ENCODE results near the gene SLC17A9.
A peak's percentile ranks its signal among the peaks of the same experiment; 100 is the strongest.

Gene SLC17A9

GRCh38 chr20:62940875-62941274 is 11.6 kb upstream of the SLC17A9 start:
- Mint-ChIP-seq H3K9me3 (no peaks in the 10 kb centered on the region), H3K4me1 (ENCODE audit: low read depth) (peaks cover 16% of the 10 kb centered on the region), H3K4me3 (no peak overlapping the region), H3K27me3 (ENCODE audit: low read depth) (no peaks in the 10 kb centered on the region), H3K36me3 (ENCODE audit: low read depth) (peaks cover 41% of the 10 kb centered on the region), H3K27ac (no peak overlapping the region)
- no peak for DNase-seq (ENCODE audit: low spot score)

- Mint-ChIP-seq H3K4me1 (ENCODE audit: low read depth) (peaks cover 16% of the 10 kb centered on the region), H3K27ac (no peak overlapping the region), H3K27me3 (ENCODE audit: low read depth) (no peaks in the 10 kb centered on the region), H3K9me3 (no peaks in the 10 kb centered on the region), H3K36me3 (ENCODE audit: low read depth) (peaks cover 47% of the 10 kb centered on the region), H3K4me3 (no peak overlapping the region)
- DNase-seq (ENCODE audit: low spot score): no peak
Observed at GRCh38 chr20:62941792-62942191, 10.7 kb upstream of the SLC17A9 start.

- Mint-ChIP-seq H3K27me3 (ENCODE audit: low read depth) (no peaks in the 10 kb centered on the region), H3K4me3 (no peak overlapping the region), H3K4me1 (ENCODE audit: low read depth) (peaks cover 12% of the 10 kb centered on the region), H3K36me3 (ENCODE audit: low read depth) (peaks cover 48% of the 10 kb centered on the region), H3K9me3 (no peaks in the 10 kb centered on the region), H3K27ac (no peak overlapping the region)
- no peak for DNase-seq (ENCODE audit: low spot score)
Observed at GRCh38 chr20:62942456-62942855, 10.1 kb upstream of the SLC17A9 start.

GRCh38 chr20:62943396-62943795 is 9.1 kb upstream of the SLC17A9 start:
- Mint-ChIP-seq H3K9me3 (no peaks in the 10 kb centered on the region), H3K27me3 (ENCODE audit: low read depth) (no peaks in the 10 kb centered on the region), H3K36me3 (ENCODE audit: low read depth) (peaks cover 56% of the 10 kb centered on the region), H3K4me3 (no peak overlapping the region), H3K4me1 (ENCODE audit: low read depth) (peaks cover 12% of the 10 kb centered on the region), H3K27ac (no peak overlapping the region)
- no peak for DNase-seq (ENCODE audit: low spot score)

- no peak for DNase-seq (ENCODE audit: low spot score)
- Mint-ChIP-seq H3K36me3 (ENCODE audit: low read depth) (peaks cover 62% of the 10 kb centered on the region), H3K9me3 (no peaks in the 10 kb centered on the region), H3K4me1 (ENCODE audit: low read depth) (peaks cover 12% of the 10 kb centered on the region), H3K4me3 (no peak overlapping the region), H3K27me3 (ENCODE audit: low read depth) (no peaks in the 10 kb centered on the region), H3K27ac (no peak overlapping the region)
Observed at GRCh38 chr20:62944184-62944583, 8.3 kb upstream of the SLC17A9 start.

- peaks cover 63% of the 10 kb centered on the region for H3K36me3 Mint-ChIP-seq (ENCODE audit: low read depth)
- no peak overlapping the region for H3K27ac Mint-ChIP-seq
- H3K27me3 Mint-ChIP-seq (ENCODE audit: low read depth): no peaks in the 10 kb centered on the region
- no peak overlapping the region for H3K4me3 Mint-ChIP-seq
- DNase-seq (ENCODE audit: low spot score): no peak
- peaks cover 8% of the 10 kb centered on the region for H3K4me1 Mint-ChIP-seq (ENCODE audit: low read depth)
- no peaks in the 10 kb centered on the region for H3K9me3 Mint-ChIP-seq
Observed at GRCh38 chr20:62944746-62945145, 7.8 kb upstream of the SLC17A9 start.

GRCh38 chr20:62945771-62946339 is 6.7 kb upstream of the SLC17A9 start:
- Mint-ChIP-seq H3K27me3 (ENCODE audit: low read depth) (no peaks in the 10 kb centered on the region), H3K27ac (no peak overlapping the region), H3K9me3 (no peaks in the 10 kb centered on the region), H3K4me1 (ENCODE audit: low read depth) (peaks cover 5% of the 10 kb centered on the region), H3K4me3 (no peak overlapping the region), H3K36me3 (ENCODE audit: low read depth) (peaks cover 74% of the 10 kb centered on the region)
- DNase-seq (ENCODE audit: low spot score): no peak

GRCh38 chr20:62946918-62947317 is 5.6 kb upstream of the SLC17A9 start:
- no peaks in the 10 kb centered on the region for H3K4me1 Mint-ChIP-seq (ENCODE audit: low read depth)
- peaks cover 69% of the 10 kb centered on the region for H3K36me3 Mint-ChIP-seq (ENCODE audit: low read depth)
- no peak overlapping the region for H3K27ac Mint-ChIP-seq
- H3K27me3 Mint-ChIP-seq (ENCODE audit: low read depth): no peaks in the 10 kb centered on the region
- no peak overlapping the region for H3K4me3 Mint-ChIP-seq
- H3K9me3 Mint-ChIP-seq: no peaks in the 10 kb centered on the region
- no peak for DNase-seq (ENCODE audit: low spot score)

- H3K27ac Mint-ChIP-seq: no peak overlapping the region
- H3K4me1 Mint-ChIP-seq (ENCODE audit: low read depth): peaks cover 3% of the 10 kb centered on the region
- no peak for DNase-seq (ENCODE audit: low spot score)
- H3K36me3 Mint-ChIP-seq (ENCODE audit: low read depth): peaks cover 68% of the 10 kb centered on the region
- no peaks in the 10 kb centered on the region for H3K27me3 Mint-ChIP-seq (ENCODE audit: low read depth)
- H3K9me3 Mint-ChIP-seq: no peaks in the 10 kb centered on the region
- no peak overlapping the region for H3K4me3 Mint-ChIP-seq
Observed at GRCh38 chr20:62947532-62948300, 4.8 kb upstream of the SLC17A9 start.

GRCh38 chr20:62949153-62949821 is 3.2 kb upstream of the SLC17A9 start:
- Mint-ChIP-seq H3K4me1 (ENCODE audit: low read depth) (peaks cover 8% of the 10 kb centered on the region), H3K9me3 (no peaks in the 10 kb centered on the region), H3K4me3 (no peak overlapping the region), H3K27ac (no peak overlapping the region), H3K36me3 (ENCODE audit: low read depth) (peaks cover 57% of the 10 kb centered on the region), H3K27me3 (ENCODE audit: low read depth) (no peaks in the 10 kb centered on the region)
- DNase-seq (ENCODE audit: low spot score): no peak

GRCh38 chr20:62949962-62950361 is 2.5 kb upstream of the SLC17A9 start:
- peak overlapping the region; percentile 34 for H3K27ac Mint-ChIP-seq
- H3K9me3 Mint-ChIP-seq: no peaks in the 10 kb centered on the region
- H3K27me3 Mint-ChIP-seq (ENCODE audit: low read depth): no peaks in the 10 kb centered on the region
- H3K4me1 Mint-ChIP-seq (ENCODE audit: low read depth): peaks cover 8% of the 10 kb centered on the region
- DNase-seq (ENCODE audit: low spot score): no peak
- H3K4me3 Mint-ChIP-seq: no peak overlapping the region
- H3K36me3 Mint-ChIP-seq (ENCODE audit: low read depth): peaks cover 50% of the 10 kb centered on the region

- no peaks in the 10 kb centered on the region for H3K9me3 Mint-ChIP-seq
- peaks cover 47% of the 10 kb centered on the region for H3K36me3 Mint-ChIP-seq (ENCODE audit: low read depth)
- H3K27ac Mint-ChIP-seq: no peak overlapping the region
- no peak overlapping the region for H3K4me3 Mint-ChIP-seq
- H3K27me3 Mint-ChIP-seq (ENCODE audit: low read depth): no peaks in the 10 kb centered on the region
- DNase-seq (ENCODE audit: low spot score): no peak
- H3K4me1 Mint-ChIP-seq (ENCODE audit: low read depth): peaks cover 8% of the 10 kb centered on the region
Observed at GRCh38 chr20:62950741-62951140, 1.8 kb upstream of the SLC17A9 start.

GRCh38 chr20:62951143-62951895 is 1.2 kb upstream of the SLC17A9 start:
- DNase-seq (ENCODE audit: low spot score): no peak
- Mint-ChIP-seq H3K27ac (peak overlapping the region; percentile 21), H3K4me1 (ENCODE audit: low read depth) (peaks cover 8% of the 10 kb centered on the region), H3K9me3 (no peaks in the 10 kb centered on the region), H3K27me3 (ENCODE audit: low read depth) (no peaks in the 10 kb centered on the region), H3K4me3 (no peak overlapping the region), H3K36me3 (ENCODE audit: low read depth) (peaks cover 45% of the 10 kb centered on the region)

- Mint-ChIP-seq H3K4me1 (ENCODE audit: low read depth) (peaks cover 8% of the 10 kb centered on the region), H3K4me3 (peak overlapping the region; percentile 74), H3K9me3 (no peaks in the 10 kb centered on the region), H3K27ac (peak overlapping the region; percentile 80), H3K36me3 (ENCODE audit: low read depth) (peaks cover 40% of the 10 kb centered on the region), H3K27me3 (ENCODE audit: low read depth) (no peaks in the 10 kb centered on the region)
- no peak for DNase-seq (ENCODE audit: low spot score)
Observed at GRCh38 chr20:62951896-62952372, 575 bp upstream of the SLC17A9 start.
